ENCODE measurements around the gene SNX6. TPM values are rescaled to one million over a fixed set of nuclear protein-coding genes. Genes with fewer than 3 reads are reported as not detected.
"Not testable (repeated sequence)": the region's sequence is repeated elsewhere in the genome, so short reads cannot be mapped to it uniquely, and the experiment has no call there.

SNX6 gene
- total and polyA plus RNA-seq, 2 donors, result 62.9 to 86.5 TPM

GRCh38 chr14:34667007-34667406, 37.1 kb upstream of the SNX6 start:
- no peak overlapping the region for H3K27ac ChIP-seq (ENCODE audit: low read depth in 1 of 2, low read length in 1 of 2)
- no peak for DNase-seq (ENCODE audit: low read depth in 6 of 9, low spot score in 9 of 9)
- no peaks in the 10 kb centered on the region for H3K27me3 ChIP-seq (ENCODE audit: control insufficient read depth in 2 of 2, insufficient read depth in 1 of 2, low read length in 1 of 2)
- no peaks in the 10 kb centered on the region for H3K36me3 ChIP-seq (ENCODE audit: control insufficient read depth in 2 of 2, insufficient read depth in 2 of 2, low read length in 1 of 2)
- H3K9me3 ChIP-seq (ENCODE audit: control insufficient read depth in 2 of 2, insufficient read depth in 1 of 2, low read length in 1 of 2), result no peaks in the 10 kb centered on the region
- no peak overlapping the region for H3K4me3 ChIP-seq (ENCODE audit: low read length in 2 of 2)
- no peaks in the 10 kb centered on the region for H3K4me1 ChIP-seq (ENCODE audit: control insufficient read depth in 2 of 2, insufficient read depth in 2 of 2, low read length in 2 of 2)
- 97% methylated on average over 7 of the region's 7 CpGs for WGBS

- Histone ChIP-seq H3K4me3 (ENCODE audit: low read length in 2 of 2) (no peak overlapping the region), H3K27me3 (ENCODE audit: control insufficient read depth in 2 of 2, insufficient read depth in 1 of 2, low read length in 1 of 2) (no peaks in the 10 kb centered on the region), H3K4me1 (ENCODE audit: control insufficient read depth in 2 of 2, insufficient read depth in 2 of 2, low read length in 2 of 2) (no peaks in the 10 kb centered on the region), H3K9me3 (ENCODE audit: control insufficient read depth in 2 of 2, insufficient read depth in 1 of 2, low read length in 1 of 2) (no peaks in the 10 kb centered on the region), H3K36me3 (ENCODE audit: control insufficient read depth in 2 of 2, insufficient read depth in 2 of 2, low read length in 1 of 2) (no peaks in the 10 kb centered on the region), H3K27ac (ENCODE audit: low read depth in 1 of 2, low read length in 1 of 2) (no peak overlapping the region)
- 17% methylated on average over 2 of the region's 2 CpGs for WGBS
- DNase-seq (ENCODE audit: low read depth in 6 of 9, low spot score in 9 of 9), result peak in 4 of 9 donors; percentile 8 to 41 (median 15)
Measured at GRCh38 chr14:34665785-34666435, 36.0 kb upstream of the SNX6 start.

GRCh38 chr14:34662561-34663088, 32.7 kb upstream of the SNX6 start:
- 98% methylated on average over 4 of the region's 4 CpGs for WGBS
- no peaks in the 10 kb centered on the region for H3K9me3 ChIP-seq (ENCODE audit: control insufficient read depth in 2 of 2, insufficient read depth in 1 of 2, low read length in 1 of 2)
- H3K4me3 ChIP-seq (ENCODE audit: low read length in 2 of 2), result no peak overlapping the region
- no peak for DNase-seq (ENCODE audit: low read depth in 6 of 9, low spot score in 9 of 9)
- no peak overlapping the region for H3K27ac ChIP-seq (ENCODE audit: low read depth in 1 of 2, low read length in 1 of 2)
- H3K36me3 ChIP-seq (ENCODE audit: control insufficient read depth in 2 of 2, insufficient read depth in 2 of 2, low read length in 1 of 2), result no peaks in the 10 kb centered on the region
- H3K27me3 ChIP-seq (ENCODE audit: control insufficient read depth in 2 of 2, insufficient read depth in 1 of 2, low read length in 1 of 2), result no peaks in the 10 kb centered on the region
- H3K4me1 ChIP-seq (ENCODE audit: control insufficient read depth in 2 of 2, insufficient read depth in 2 of 2, low read length in 2 of 2), result no peaks in the 10 kb centered on the region

GRCh38 chr14:34660796-34661195, 30.8 kb upstream of the SNX6 start:
- H3K9me3 ChIP-seq (ENCODE audit: control insufficient read depth in 2 of 2, insufficient read depth in 1 of 2, low read length in 1 of 2), result no peaks in the 10 kb centered on the region
- no peak overlapping the region for H3K4me3 ChIP-seq (ENCODE audit: low read length in 2 of 2)
- DNase-seq (ENCODE audit: low read depth in 6 of 9, low spot score in 9 of 9), result no peak
- H3K27me3 ChIP-seq (ENCODE audit: control insufficient read depth in 2 of 2, insufficient read depth in 1 of 2, low read length in 1 of 2), result no peaks in the 10 kb centered on the region
- H3K36me3 ChIP-seq (ENCODE audit: control insufficient read depth in 2 of 2, insufficient read depth in 2 of 2, low read length in 1 of 2), result no peaks in the 10 kb centered on the region
- no peak overlapping the region for H3K27ac ChIP-seq (ENCODE audit: low read depth in 1 of 2, low read length in 1 of 2)
- no peaks in the 10 kb centered on the region for H3K4me1 ChIP-seq (ENCODE audit: control insufficient read depth in 2 of 2, insufficient read depth in 2 of 2, low read length in 2 of 2)

- no peaks in the 10 kb centered on the region for H3K36me3 ChIP-seq (ENCODE audit: control insufficient read depth in 2 of 2, insufficient read depth in 2 of 2, low read length in 1 of 2)
- no peak overlapping the region for H3K27ac ChIP-seq (ENCODE audit: low read depth in 1 of 2, low read length in 1 of 2)
- WGBS, result 98% methylated on average over 1 of the region's 1 CpG
- no peaks in the 10 kb centered on the region for H3K27me3 ChIP-seq (ENCODE audit: control insufficient read depth in 2 of 2, insufficient read depth in 1 of 2, low read length in 1 of 2)
- no peak overlapping the region for H3K4me3 ChIP-seq (ENCODE audit: low read length in 2 of 2)
- H3K9me3 ChIP-seq (ENCODE audit: control insufficient read depth in 2 of 2, insufficient read depth in 1 of 2, low read length in 1 of 2), result no peaks in the 10 kb centered on the region
- H3K4me1 ChIP-seq (ENCODE audit: control insufficient read depth in 2 of 2, insufficient read depth in 2 of 2, low read length in 2 of 2), result no peaks in the 10 kb centered on the region
- DNase-seq (ENCODE audit: low read depth in 6 of 9, low spot score in 9 of 9), result no peak
Measured at GRCh38 chr14:34655959-34656358, 26.0 kb upstream of the SNX6 start.

GRCh38 chr14:34653073-34653472, 23.1 kb upstream of the SNX6 start:
- not testable (repeated sequence) for H3K27ac ChIP-seq (ENCODE audit: low read depth in 1 of 2, low read length in 1 of 2); DNase-seq (ENCODE audit: low read depth in 6 of 9, low spot score in 9 of 9)
- 99% methylated on average over 2 of the region's 2 CpGs for WGBS

GRCh38 chr14:34652348-34652747, 22.4 kb upstream of the SNX6 start:
- DNase-seq (ENCODE audit: low read depth in 6 of 9, low spot score in 9 of 9); H3K27ac ChIP-seq (ENCODE audit: low read depth in 1 of 2, low read length in 1 of 2); H3K27me3 ChIP-seq (ENCODE audit: control insufficient read depth in 2 of 2, insufficient read depth in 1 of 2, low read length in 1 of 2); H3K36me3 ChIP-seq (ENCODE audit: control insufficient read depth in 2 of 2, insufficient read depth in 2 of 2, low read length in 1 of 2); H3K4me3 ChIP-seq (ENCODE audit: low read length in 2 of 2); H3K4me1 ChIP-seq (ENCODE audit: control insufficient read depth in 2 of 2, insufficient read depth in 2 of 2, low read length in 2 of 2); H3K9me3 ChIP-seq (ENCODE audit: control insufficient read depth in 2 of 2, insufficient read depth in 1 of 2, low read length in 1 of 2): not testable (repeated sequence)
- WGBS, result 94% methylated on average over 1 of the region's 1 CpG

More at GRCh38 chr14:34653073-34653472, 23.1 kb upstream of the SNX6 start:
- not testable (repeated sequence) for H3K27me3 ChIP-seq (ENCODE audit: control insufficient read depth in 2 of 2, insufficient read depth in 1 of 2, low read length in 1 of 2); H3K4me1 ChIP-seq (ENCODE audit: control insufficient read depth in 2 of 2, insufficient read depth in 2 of 2, low read length in 2 of 2); H3K9me3 ChIP-seq (ENCODE audit: control insufficient read depth in 2 of 2, insufficient read depth in 1 of 2, low read length in 1 of 2); H3K36me3 ChIP-seq (ENCODE audit: control insufficient read depth in 2 of 2, insufficient read depth in 2 of 2, low read length in 1 of 2); H3K4me3 ChIP-seq (ENCODE audit: low read length in 2 of 2)

- H3K27ac ChIP-seq (ENCODE audit: low read depth in 1 of 2, low read length in 1 of 2), result peak overlapping the region in 1 of 2 donors; percentile 11
- no peak for DNase-seq (ENCODE audit: low read depth in 6 of 9, low spot score in 9 of 9)
- 95% methylated on average over 4 of the region's 4 CpGs for WGBS
Measured at GRCh38 chr14:34650786-34651584, 21.0 kb upstream of the SNX6 start.

GRCh38 chr14:34650006-34650405, 20.1 kb upstream of the SNX6 start:
- DNase-seq (ENCODE audit: low read depth in 6 of 9, low spot score in 9 of 9); H3K27ac ChIP-seq (ENCODE audit: low read depth in 1 of 2, low read length in 1 of 2); H3K36me3 ChIP-seq (ENCODE audit: control insufficient read depth in 2 of 2, insufficient read depth in 2 of 2, low read length in 1 of 2); H3K4me3 ChIP-seq (ENCODE audit: low read length in 2 of 2); H3K27me3 ChIP-seq (ENCODE audit: control insufficient read depth in 2 of 2, insufficient read depth in 1 of 2, low read length in 1 of 2); H3K4me1 ChIP-seq (ENCODE audit: control insufficient read depth in 2 of 2, insufficient read depth in 2 of 2, low read length in 2 of 2); H3K9me3 ChIP-seq (ENCODE audit: control insufficient read depth in 2 of 2, insufficient read depth in 1 of 2, low read length in 1 of 2): not testable (repeated sequence)
- WGBS, result 78% methylated on average over 2 of the region's 2 CpGs

More at GRCh38 chr14:34650786-34651584, 21.0 kb upstream of the SNX6 start:
- Histone ChIP-seq H3K36me3 (ENCODE audit: control insufficient read depth in 2 of 2, insufficient read depth in 2 of 2, low read length in 1 of 2) (no peaks in the 10 kb centered on the region), H3K9me3 (ENCODE audit: control insufficient read depth in 2 of 2, insufficient read depth in 1 of 2, low read length in 1 of 2) (no peaks in the 10 kb centered on the region), H3K4me1 (ENCODE audit: control insufficient read depth in 2 of 2, insufficient read depth in 2 of 2, low read length in 2 of 2) (no peaks in the 10 kb centered on the region), H3K4me3 (ENCODE audit: low read length in 2 of 2) (no peak overlapping the region), H3K27me3 (ENCODE audit: control insufficient read depth in 2 of 2, insufficient read depth in 1 of 2, low read length in 1 of 2) (no peaks in the 10 kb centered on the region)
